Spleen (tissue), 7 donors: Measurements from ENCODE around the gene STAP1.

ENCODE experiments used
- CTCF ChIP-seq, 11 experiments: fragments of 200-600 bp in 7 of 11; fragments of 450-650 bp in 4 of 11; sonication (generic) in 4 of 11; IDR thresholded peaks in 8 of 11; conservative IDR thresholded peaks in 3 of 11; 1 replicate in 7 of 11; 2 replicates in 4 of 11; pipeline versions ENCODE4 v1.4.0 to v1.8.0; 2016 to 2021; ENCODE audit warnings: antibody characterized with exemption in 11 of 11, inconsistent platforms in 4 of 11, mild to moderate bottlenecking in 1 of 11
- POLR2A ChIP-seq, 3 donors: fragments of 450-650 bp; IDR thresholded peaks; one replicate each; pipeline ENCODE4 v1.5.1; 2017; ENCODE audit warnings: antibody characterized with exemption in 3 of 3, mild to moderate bottlenecking in 1 of 3
- POLR2AphosphoS5 ChIP-seq, 3 donors: sonication (generic); formaldehyde crosslinking; IDR thresholded peaks; one replicate each; pipeline ENCODE4 v1.5.1; 2017; ENCODE audit warnings: antibody characterized with exemption in 3 of 3
- donor health status: DM: no; HTN: no; CAD: no; lungs with moderate emphysema.
- donor health status: DM: no; HTN: no; CAD: no.
- donor health status: DM: no; HTN: no; CAD: no.

GRCh38 chr4:67566335-67566734 lies 7.8 kb downstream of the STAP1 start:
- TF ChIP-seq POLR2AphosphoS5 (IDR thresholded peaks at IDR 0.05) (no peak), CTCF (IDR thresholded peaks at IDR 0.05 in 8 of 11, conservative IDR thresholded peaks at IDR 0.05 in 3 of 11) (no peak), POLR2A (IDR thresholded peaks at IDR 0.05) (no peak)
